ENCODE results near the gene NME9. TPM values are rescaled to one million over a fixed set of nuclear protein-coding genes. Genes with fewer than 3 reads are reported as not detected.
A peak's percentile ranks its signal among the peaks of the same experiment; 100 is the strongest.

NME9 gene
- polyA plus RNA-seq, 4 donors = 2.0 to 3.1 (median 2.1) TPM

- no peak for DNase-seq (ENCODE audit: low read depth in 4 of 4, low spot score in 3 of 4)
These were observed 33.7 kb upstream of the NME9 start for GRCh38 chr3:138363322-138363721.

DNA sequence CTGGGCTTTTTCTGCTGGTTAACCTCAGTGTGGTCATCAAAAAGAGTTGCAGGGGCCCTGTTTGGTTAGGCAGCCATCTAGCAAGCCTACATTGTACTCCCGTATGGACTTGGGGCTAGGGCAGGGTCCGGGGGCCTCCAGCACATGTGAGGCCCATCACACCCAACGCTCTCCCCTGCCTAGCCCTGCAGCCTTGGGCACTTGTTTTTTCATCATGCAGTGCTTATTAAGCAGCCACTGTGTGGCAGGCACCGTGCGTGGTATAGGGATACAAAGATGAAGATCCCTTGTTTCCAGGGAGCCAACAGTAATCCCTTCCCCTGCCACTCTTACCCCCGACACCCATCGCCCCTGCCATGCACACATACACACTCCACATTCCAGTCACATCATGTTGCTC is 32.9 kb upstream of the NME9 start:
- DNase-seq (ENCODE audit: low read depth in 4 of 4, low spot score in 3 of 4) = no peak

DNA sequence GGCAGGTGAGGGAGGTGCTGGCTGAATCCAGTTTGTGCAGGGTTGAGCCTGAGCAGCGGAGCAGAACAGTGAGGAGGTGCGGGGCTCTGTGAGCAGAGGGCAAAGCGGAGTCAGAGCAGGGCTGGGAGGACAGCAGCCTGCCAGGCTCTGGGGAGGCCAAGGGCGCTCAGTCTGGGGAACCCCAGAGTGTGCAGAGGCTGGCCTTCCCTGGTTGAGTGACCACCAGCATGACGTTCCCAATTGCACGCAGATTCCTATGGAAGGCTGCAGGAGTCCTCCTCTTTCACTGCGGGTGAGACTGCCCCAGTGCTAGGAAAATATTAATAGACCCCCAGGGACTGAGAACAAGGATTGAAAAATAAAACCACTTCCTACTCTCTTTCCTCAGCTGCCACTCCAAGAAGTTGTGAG is 31.9 kb upstream of the NME9 start:
- peak in 2 of 4 donors; percentile 57 to 62 for DNase-seq (ENCODE audit: low read depth in 4 of 4, low spot score in 3 of 4)

GRCh38 chr3:138360869-138361525 is 31.3 kb upstream of the NME9 start:
- no peak for DNase-seq (ENCODE audit: low read depth in 4 of 4, low spot score in 3 of 4)

DNA sequence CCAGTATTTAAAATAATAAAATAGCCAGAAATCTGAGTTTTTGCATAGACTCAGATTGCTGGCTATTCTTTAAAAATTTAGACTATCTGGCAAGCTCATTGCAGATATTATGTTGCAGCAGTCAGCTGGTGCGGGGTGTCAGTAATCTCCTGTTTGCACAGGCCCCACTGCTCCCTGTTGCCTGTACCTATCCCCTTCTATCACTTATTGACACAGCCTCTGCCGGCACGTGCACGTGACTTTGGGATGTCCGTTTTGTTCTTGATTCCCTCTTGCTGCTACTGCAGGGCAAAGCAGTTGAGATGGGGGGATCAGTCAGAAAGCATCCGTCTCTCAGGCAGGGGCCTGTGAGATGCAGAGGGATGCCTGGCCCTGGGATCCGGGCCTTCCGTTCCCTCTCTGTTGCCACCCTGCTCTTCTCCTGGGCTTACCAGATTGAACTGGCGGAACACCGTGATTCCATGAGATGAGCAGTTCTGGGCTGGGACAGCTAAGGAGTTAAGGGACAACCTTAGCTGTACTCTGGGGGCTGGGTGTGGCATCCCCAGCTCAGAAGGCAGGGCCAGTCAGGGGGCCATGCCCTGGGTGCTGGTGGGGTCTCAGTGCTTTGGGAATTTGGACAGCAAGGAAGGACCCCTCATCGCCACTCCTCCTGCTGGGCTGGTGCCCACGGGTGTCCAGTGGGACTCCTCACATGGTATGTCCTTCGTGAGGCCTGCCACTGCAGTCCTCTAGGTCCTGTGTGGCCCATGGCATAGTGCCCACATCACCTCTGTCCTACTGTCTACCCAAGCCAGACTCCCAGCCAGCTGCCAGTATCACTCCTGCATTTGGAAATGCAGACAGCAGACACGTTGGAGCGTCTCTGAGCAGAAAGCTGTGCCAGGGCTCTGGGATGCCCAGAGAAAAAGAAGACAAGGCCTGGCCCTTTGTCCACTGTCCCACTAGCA is 30.5 kb upstream of the NME9 start:
- DNase-seq (ENCODE audit: low read depth in 4 of 4, low spot score in 3 of 4) = no peak

- DNase-seq (ENCODE audit: low read depth in 4 of 4, low spot score in 3 of 4) = no peak
These were observed 29.7 kb upstream of the NME9 start for GRCh38 chr3:138359148-138359918.

DNA sequence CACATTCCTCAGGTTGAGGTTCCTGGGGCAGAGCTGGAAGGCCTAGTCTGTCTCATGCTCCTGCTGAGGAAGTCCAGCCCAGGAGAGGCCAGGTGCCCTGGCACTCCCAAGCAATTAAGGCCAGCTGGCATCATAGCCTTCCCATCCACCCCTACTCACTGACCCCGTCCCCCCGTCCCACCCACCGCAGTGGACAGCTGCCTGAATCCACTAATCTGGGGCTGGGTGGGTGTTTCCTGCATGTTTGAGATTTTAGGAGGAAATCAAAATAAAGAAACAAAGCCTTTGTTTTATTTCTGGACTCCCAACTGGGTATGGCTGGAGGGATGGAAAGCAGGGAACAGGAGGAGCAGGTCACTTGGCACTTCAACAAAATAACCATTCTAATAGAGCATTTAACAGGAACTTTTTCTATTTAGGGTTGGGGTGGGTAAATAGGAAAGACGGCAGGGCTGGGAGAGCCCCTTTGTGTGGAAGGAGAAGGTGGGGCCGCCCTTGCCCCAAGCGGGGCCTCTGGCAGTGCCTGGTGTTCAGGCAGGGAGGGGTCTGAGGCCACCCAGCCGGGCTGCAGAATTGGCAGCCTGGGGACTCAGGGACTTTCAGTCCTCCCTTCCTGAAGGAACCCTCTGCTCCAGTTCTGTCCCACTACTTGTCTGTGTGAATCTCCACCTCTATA is 27.2 kb upstream of the NME9 start:
- DNase-seq (ENCODE audit: low read depth in 4 of 4, low spot score in 3 of 4) = no peak

- no peak for DNase-seq (ENCODE audit: low read depth in 4 of 4, low spot score in 3 of 4)
These were observed 25.4 kb upstream of the NME9 start for GRCh38 chr3:138355071-138355470.

DNA sequence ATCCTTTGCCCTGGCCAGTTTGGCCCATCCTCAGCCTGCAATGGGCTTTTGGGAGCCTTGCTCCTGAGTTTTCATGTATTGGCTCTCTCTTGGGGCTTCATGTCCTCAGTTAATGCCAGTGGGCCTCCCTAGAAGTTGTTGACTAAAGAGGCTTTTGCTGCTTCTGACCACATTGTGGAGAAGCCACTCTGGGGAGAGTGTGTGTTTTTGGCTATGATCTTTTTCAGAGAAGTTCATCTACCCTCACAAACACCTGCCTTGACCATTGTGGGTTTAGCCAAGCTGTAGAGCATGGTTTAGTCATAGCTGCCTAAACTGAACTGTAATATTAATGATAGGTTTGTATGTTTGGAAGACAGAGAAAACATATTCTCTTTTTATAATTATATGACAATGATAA is 24.7 kb upstream of the NME9 start:
- DNase-seq (ENCODE audit: low read depth in 4 of 4, low spot score in 3 of 4) = no peak

GRCh38 chr3:138351916-138352550 is 22.4 kb upstream of the NME9 start:
- DNase-seq (ENCODE audit: low read depth in 4 of 4, low spot score in 3 of 4) = no peak

DNA sequence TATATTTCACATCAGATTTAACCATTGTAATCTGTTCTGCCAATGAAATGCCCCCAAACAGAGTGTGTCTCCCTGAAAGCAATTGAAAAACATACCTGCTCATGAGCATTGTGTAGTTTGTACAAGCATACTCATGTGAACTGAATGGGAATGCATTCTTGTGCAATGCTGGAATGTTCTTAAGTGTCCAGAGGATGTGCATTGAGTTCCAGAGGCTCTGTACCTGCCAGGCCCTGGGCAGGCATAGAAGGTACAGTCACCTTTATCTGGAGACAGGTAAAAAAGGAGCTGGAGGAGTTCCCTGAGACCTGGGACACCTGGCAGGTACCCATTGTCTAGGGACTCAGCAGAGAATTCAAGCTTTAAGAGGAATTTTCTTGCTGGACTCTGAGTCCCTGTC is 21.5 kb upstream of the NME9 start:
- DNase-seq (ENCODE audit: low read depth in 4 of 4, low spot score in 3 of 4) = no peak

DNA sequence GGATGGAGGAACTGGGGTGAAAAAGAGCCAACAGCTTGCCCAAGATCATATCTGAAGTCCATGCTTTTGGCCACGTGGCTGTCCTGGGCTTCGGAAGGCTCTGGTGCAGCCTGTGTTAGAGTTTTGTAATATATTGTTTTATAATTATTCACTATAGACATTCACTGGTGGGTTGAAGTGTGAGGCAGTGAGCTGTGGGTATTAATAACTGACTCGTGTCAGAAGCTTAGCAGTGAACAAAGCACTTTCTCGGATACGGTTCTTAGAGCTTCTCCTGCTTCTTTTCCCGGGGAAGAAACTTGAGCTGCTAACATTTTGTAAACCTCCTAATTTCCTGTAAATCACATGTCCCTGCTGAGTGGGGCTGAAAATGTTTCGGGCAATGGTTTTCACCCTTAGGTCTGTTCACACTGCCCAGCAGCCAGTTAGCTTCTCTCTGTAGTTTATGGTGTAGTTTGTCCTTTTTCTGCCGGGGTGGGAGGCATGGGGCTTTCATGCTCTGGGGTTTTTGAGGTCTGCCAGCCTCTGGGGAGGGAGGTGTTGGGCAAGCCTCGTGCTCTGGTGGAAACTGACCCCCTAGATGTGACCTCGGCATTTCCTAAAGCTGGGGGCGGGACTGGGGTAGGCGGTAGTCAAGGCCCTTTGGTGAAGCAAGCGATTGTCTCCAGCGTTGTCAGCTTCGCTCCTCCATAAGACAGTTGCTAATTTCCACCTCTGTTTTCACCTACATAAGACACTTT is 20.4 kb upstream of the NME9 start:
- DNase-seq (ENCODE audit: low read depth in 4 of 4, low spot score in 3 of 4) = no peak

DNA sequence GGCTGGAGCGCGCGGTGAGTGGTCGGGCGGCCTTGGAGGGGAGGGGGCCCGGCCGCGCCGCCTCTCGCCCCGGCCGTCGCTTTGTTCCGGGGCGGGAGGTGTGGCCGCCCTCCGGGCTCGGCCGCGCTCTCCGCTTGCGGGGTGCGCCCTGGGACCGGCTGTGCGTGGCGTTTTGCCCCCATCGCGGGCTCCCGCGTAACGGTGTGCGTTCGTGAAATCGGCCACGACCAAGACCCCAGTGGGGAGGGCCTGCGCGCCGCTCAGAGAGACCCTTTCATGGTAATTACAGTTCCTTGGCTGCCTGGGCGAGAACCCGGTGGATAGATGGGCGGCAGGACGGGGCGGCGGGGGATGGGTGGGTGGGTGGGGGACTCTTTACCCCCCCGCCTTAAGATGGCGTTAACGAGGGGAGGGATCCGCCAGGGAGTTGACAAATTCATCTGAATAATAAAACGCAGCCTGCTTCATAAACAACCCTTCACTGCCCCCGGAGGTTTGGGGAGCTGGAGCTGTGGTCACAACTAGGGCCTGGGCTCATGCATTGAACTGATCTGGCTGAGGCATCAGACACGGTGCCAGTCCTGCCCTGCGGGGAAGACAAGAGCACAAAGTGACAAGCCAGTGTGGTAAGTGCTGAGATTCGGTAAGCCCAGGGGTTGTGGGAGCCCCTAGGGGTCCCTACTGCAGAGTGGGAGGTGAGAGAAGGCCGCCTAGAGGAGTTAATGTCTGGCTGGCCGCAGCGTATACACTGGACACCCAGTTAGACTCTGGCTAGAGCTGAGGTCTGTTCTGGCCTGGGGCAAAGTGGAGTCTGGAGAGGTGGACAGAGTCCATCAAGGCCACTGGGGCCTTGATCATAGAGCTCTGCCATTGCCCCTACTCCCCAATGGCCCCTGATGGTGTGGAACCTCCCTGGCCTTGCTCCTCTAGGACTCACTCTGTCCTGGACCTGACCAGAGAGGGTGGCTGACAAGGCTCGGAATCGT is 19.4 kb upstream of the NME9 start:
- DNase-seq (ENCODE audit: low read depth in 4 of 4, low spot score in 3 of 4) = no peak

DNA sequence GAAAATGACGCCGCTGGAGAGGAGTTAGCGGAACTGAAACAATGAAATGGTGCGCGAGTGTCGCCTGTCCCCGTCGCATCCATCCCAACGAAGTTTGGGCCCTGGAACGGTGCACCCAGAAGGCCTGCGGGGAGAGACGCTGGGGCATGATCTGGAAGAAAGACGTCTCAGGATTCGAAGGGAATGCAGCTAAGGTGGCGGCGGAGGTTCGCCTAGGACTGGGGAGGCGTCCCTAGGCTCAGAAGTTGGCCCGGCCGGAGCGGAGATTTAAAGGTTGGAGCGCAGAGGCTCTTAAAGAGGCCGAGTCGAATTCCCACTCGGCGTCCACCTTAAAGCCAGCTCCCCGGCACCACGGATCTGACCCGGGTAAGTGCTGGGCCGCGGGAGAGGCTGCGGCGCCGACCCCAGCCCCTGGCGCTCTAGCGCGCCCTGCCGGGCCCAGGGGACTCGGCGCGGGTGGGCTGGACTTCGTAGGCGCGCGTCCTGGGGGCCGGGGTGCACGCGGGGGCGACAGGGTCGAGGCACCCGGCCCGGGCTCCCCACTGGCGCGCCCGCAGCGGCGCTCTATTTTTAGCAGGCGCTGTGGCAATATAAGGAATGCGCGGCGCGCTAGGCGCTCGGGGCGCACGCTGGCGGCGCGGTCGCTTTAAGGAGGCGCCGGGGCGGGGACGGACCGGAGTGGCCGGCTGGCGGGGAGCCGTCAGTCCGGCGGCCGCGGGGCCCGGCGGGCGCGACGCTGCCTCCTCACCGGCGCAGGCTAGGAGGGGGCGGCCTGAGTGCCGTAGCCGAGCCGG is 18.5 kb upstream of the NME9 start, which contains the start of gene MRAS:
MRAS (plus strand) TSS at position 620 of the 794 bp plus-strand sequence. CDS start 24,305 bp downstream, outside the sequence.
- no peak for DNase-seq (ENCODE audit: low read depth in 4 of 4, low spot score in 3 of 4)

GRCh38 chr3:138344754-138345153 is 15.1 kb upstream of the NME9 start:
- no peak for DNase-seq (ENCODE audit: low read depth in 4 of 4, low spot score in 3 of 4)

DNA sequence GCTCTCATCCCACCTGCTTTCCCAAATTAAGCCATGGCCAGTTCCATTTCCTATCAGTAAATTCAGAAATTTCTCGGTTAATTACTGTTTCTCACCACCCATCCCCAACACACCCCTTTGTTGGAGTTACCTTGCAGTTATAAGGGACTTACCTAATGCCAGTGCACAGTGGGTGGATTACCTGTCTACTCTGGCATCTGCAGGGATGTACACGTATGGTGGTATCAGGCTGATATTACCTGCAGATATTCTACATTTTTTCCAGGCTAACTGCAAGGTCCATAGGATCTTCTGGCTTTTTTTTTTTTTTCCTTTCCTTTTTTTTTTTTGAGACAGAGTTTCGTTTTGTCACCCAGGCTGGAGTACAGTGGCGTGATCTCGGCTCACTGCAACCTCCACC is 10.9 kb upstream of the NME9 start:
- no peak for DNase-seq (ENCODE audit: low read depth in 4 of 4, low spot score in 3 of 4)

DNA sequence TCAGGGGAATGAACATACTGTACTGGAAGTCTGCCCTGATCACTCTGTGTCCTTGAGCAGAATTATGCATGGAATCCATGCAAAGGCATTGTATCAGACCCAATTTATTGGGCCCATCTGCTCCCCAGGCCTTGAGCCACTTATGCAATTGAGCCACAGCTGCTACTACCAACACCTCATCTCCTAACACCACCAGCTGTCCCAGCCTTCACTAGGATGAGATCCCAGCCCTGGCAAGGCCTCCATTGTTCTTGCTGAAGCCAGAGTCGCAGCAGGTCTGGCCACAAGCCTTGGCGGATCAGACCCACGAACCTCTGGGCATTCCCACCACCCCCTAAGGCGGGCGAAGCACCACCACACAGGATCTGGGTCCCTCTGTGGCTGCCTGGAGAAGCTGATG is 9.2 kb upstream of the NME9 start:
- no peak for DNase-seq (ENCODE audit: low read depth in 4 of 4, low spot score in 3 of 4)
